Activated naive CD4-positive, alpha-beta T cell (primary cell): ENCODE results near the gene PLCL1.
"Not testable (repeated sequence)": the region's sequence is repeated elsewhere in the genome, so short reads cannot be mapped to it uniquely, and the experiment has no call there.

Source experiments
- DNase-seq, 4 experiments: peaks; one replicate each; lab custom pipeline; 2025; lab: John Stamatoyannopoulos, UW

PLCL1 gene

GRCh38 chr2:198178766-198179165 lies 374.4 kb downstream of the PLCL1 start:
- no peak for DNase-seq

GRCh38 chr2:198186257-198186656 lies 381.9 kb downstream of the PLCL1 start:
- DNase-seq, result no peak

- no peak for DNase-seq
Measured at GRCh38 chr2:198187841-198188240, 383.4 kb downstream of the PLCL1 start.

GRCh38 chr2:198188982-198189381 lies 384.6 kb downstream of the PLCL1 start:
- no peak for DNase-seq

GRCh38 chr2:198191651-198192050 lies 387.3 kb downstream of the PLCL1 start:
- DNase-seq, result no peak

- DNase-seq, result not testable (repeated sequence)
Measured at GRCh38 chr2:198196556-198196955, 392.2 kb downstream of the PLCL1 start.
